ENCODE measurements around the gene SOX5. TPM values are rescaled to one million over a fixed set of nuclear protein-coding genes. Genes with fewer than 3 reads are reported as not detected.
"Not testable (repeated sequence)": the region's sequence is repeated elsewhere in the genome, so short reads cannot be mapped to it uniquely, and the experiment has no call there.

SOX5 gene
- total and polyA plus RNA-seq, 3 donors from 2014 or later: 26.0 to 93.3 (median 29.2) TPM

- WGBS, 2 donors: 81 to 90% methylated on average over 5 of the region's 5 CpGs
Measured at GRCh38 chr12:23525450-23526072, 423.9 kb downstream of the SOX5 start.

GRCh38 chr12:23523339-23523738 lies 426.1 kb downstream of the SOX5 start:
- H3K9me3 ChIP-seq: no peaks in the 10 kb centered on the region
- 88 to 96% methylated on average over 2 of the region's 2 CpGs for WGBS, 2 donors
- H3K27me3 ChIP-seq: no peaks in the 10 kb centered on the region
- no peak overlapping the region for H3K27ac ChIP-seq
- no peak overlapping the region for H3K4me3 ChIP-seq
- no peaks in the 10 kb centered on the region for H3K36me3 ChIP-seq (ENCODE audit: low read depth, missing control alignments)
- no peak for DNase-seq
- H3K4me1 ChIP-seq: no peaks in the 10 kb centered on the region
- TF ChIP-seq, protein P1, sequence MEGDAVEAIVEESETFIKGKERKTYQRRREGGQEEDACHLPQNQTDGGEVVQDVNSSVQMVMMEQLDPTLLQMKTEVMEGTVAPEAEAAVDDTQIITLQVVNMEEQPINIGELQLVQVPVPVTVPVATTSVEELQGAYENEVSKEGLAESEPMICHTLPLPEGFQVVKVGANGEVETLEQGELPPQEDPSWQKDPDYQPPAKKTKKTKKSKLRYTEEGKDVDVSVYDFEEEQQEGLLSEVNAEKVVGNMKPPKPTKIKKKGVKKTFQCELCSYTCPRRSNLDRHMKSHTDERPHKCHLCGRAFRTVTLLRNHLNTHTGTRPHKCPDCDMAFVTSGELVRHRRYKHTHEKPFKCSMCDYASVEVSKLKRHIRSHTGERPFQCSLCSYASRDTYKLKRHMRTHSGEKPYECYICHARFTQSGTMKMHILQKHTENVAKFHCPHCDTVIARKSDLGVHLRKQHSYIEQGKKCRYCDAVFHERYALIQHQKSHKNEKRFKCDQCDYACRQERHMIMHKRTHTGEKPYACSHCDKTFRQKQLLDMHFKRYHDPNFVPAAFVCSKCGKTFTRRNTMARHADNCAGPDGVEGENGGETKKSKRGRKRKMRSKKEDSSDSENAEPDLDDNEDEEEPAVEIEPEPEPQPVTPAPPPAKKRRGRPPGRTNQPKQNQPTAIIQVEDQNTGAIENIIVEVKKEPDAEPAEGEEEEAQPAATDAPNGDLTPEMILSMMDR (IDR thresholded peaks at IDR 0.05): no peak
- TF ChIP-seq POLR2A (IDR thresholded peaks at IDR 0.05): no peak
- intact Hi-C loops (cut with DNase I; ENCODE audit: low total_unique reads): no loop called here

More at GRCh38 chr12:23525450-23526072, 423.9 kb downstream of the SOX5 start:
- no peak for TF ChIP-seq POLR2A (IDR thresholded peaks at IDR 0.05)
- TF ChIP-seq, protein P1 (IDR thresholded peaks at IDR 0.05): no peak
- Histone ChIP-seq H3K27ac (no peak overlapping the region), H3K9me3 (no peaks in the 10 kb centered on the region), H3K27me3 (no peaks in the 10 kb centered on the region), H3K36me3 (ENCODE audit: low read depth, missing control alignments) (no peaks in the 10 kb centered on the region), H3K4me1 (no peaks in the 10 kb centered on the region), H3K4me3 (no peak overlapping the region)
- no peak for DNase-seq
- intact Hi-C loops (cut with DNase I; ENCODE audit: low total_unique reads): no loop called here

- H3K27me3 ChIP-seq; intact Hi-C loops (cut with DNase I; ENCODE audit: low total_unique reads); DNase-seq; H3K27ac ChIP-seq; H3K4me3 ChIP-seq; H3K4me1 ChIP-seq; H3K36me3 ChIP-seq (ENCODE audit: low read depth, missing control alignments); H3K9me3 ChIP-seq: not testable (repeated sequence)
- 75 to 88% methylated on average over 1 of the region's 1 CpG for WGBS, 2 donors
Measured at GRCh38 chr12:23519444-23519843, 430.0 kb downstream of the SOX5 start.

GRCh38 chr12:23515785-23516184 lies 433.7 kb downstream of the SOX5 start:
- 75 to 86% methylated on average over 4 to 6 of the region's 6 CpGs for WGBS, 2 donors
- H3K4me1 ChIP-seq; H3K36me3 ChIP-seq (ENCODE audit: low read depth, missing control alignments); DNase-seq; intact Hi-C loops (cut with DNase I; ENCODE audit: low total_unique reads); H3K27me3 ChIP-seq; H3K9me3 ChIP-seq; H3K4me3 ChIP-seq; H3K27ac ChIP-seq: not testable (repeated sequence)

DNA sequence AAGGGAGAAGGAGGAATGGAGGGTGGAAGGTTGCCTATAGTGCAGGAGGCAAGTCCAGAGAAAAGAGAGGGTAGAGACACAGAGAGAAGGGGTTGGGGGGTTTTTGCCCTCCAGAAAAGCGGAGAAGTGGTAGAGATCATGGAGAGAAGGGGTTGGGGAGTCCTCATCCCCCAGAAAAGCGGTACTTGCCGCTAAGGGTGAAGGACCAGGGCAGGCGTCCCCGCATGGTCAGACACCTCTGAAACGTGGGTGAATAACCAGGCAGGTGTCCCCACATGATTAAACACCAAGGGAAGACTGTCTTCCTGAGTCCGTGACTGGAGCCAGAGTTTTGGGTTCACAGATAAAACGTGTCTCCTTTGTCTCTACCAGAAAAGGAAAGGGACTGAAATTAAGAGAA lies 439.0 kb downstream of the SOX5 start:
- H3K4me1 ChIP-seq: no peaks in the 10 kb centered on the region
- H3K27me3 ChIP-seq: no peaks in the 10 kb centered on the region
- intact Hi-C loops (cut with DNase I; ENCODE audit: low total_unique reads): no loop called here
- no peak for TF ChIP-seq POLR2A (IDR thresholded peaks at IDR 0.05)
- TF ChIP-seq, protein P1 (IDR thresholded peaks at IDR 0.05): no peak
- no peak overlapping the region for H3K4me3 ChIP-seq
- DNase-seq: no peak
- 84 to 85% methylated on average over 8 of the region's 8 CpGs for WGBS, 2 donors
- H3K36me3 ChIP-seq (ENCODE audit: low read depth, missing control alignments): no peaks in the 10 kb centered on the region
- H3K9me3 ChIP-seq: no peaks in the 10 kb centered on the region
- H3K27ac ChIP-seq: no peak overlapping the region

DNA sequence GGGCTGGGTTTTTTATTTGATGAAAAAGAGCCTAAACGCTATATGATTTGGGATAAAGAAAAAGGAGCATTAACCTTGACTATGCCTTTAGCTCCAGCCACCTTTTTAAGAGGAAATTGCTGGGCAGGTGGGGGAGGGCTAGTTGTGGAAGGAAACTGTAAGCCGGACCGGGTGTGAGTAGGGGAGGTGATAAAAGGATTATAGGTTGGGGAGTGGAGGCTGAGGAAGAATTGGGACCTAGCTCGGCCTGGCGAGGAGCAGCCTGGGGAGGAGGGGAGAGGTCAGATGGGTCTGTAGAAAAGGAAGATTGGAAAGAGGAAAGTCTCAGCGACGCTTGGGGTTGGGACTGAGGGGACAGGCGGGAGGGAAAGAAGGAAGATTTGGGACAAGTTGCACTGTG lies 439.6 kb downstream of the SOX5 start:
- H3K4me3 ChIP-seq; H3K27me3 ChIP-seq; H3K4me1 ChIP-seq; H3K9me3 ChIP-seq; H3K36me3 ChIP-seq (ENCODE audit: low read depth, missing control alignments); DNase-seq; H3K27ac ChIP-seq; intact Hi-C loops (cut with DNase I; ENCODE audit: low total_unique reads): not testable (repeated sequence)
- 80 to 86% methylated on average over 8 of the region's 8 CpGs for WGBS, 2 donors

GRCh38 chr12:23507785-23508184 lies 441.7 kb downstream of the SOX5 start:
- DNase-seq; H3K9me3 ChIP-seq; H3K27me3 ChIP-seq; H3K36me3 ChIP-seq (ENCODE audit: low read depth, missing control alignments); intact Hi-C loops (cut with DNase I; ENCODE audit: low total_unique reads); H3K4me3 ChIP-seq; H3K4me1 ChIP-seq; H3K27ac ChIP-seq: not testable (repeated sequence)
- 93 to 94% methylated on average over 4 of the region's 4 CpGs for whole genome bisulfite sequencing, 2 donors

GRCh38 chr12:23505736-23506135 lies 443.7 kb downstream of the SOX5 start:
- H3K4me3 ChIP-seq; intact Hi-C loops (cut with DNase I; ENCODE audit: low total_unique reads); H3K36me3 ChIP-seq (ENCODE audit: low read depth, missing control alignments); H3K27me3 ChIP-seq; H3K27ac ChIP-seq; DNase-seq; H3K9me3 ChIP-seq; H3K4me1 ChIP-seq: not testable (repeated sequence)
- WGBS, 2 donors: 44 to 56% methylated on average over 1 of the region's 1 CpG
